Measurements from ENCODE around the gene DLK2.
"Not testable (repeated sequence)": the region's sequence is repeated elsewhere in the genome, so short reads cannot be mapped to it uniquely, and the experiment has no call there.

Gene DLK2

DNA sequence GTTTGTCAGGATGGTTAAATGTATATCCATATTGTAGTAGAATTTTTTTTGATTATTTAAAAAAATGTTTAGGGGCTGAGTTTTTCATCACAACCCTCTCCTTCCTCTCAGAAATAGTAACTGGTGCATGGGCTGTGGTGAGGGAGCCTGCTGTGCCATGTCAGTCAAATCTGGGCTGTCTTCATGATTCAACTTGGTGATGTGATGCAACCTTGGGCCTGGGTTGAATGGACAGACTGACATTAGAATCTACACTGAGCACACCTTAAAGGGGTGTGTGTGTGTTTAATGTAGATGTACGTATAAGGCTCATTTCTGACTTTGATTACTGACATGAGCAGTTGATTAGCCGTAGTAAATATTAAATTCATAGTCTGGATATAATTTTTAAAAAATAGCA, 25.7 kb upstream of the DLK2 start:
- no peak for DNase-seq

DNA sequence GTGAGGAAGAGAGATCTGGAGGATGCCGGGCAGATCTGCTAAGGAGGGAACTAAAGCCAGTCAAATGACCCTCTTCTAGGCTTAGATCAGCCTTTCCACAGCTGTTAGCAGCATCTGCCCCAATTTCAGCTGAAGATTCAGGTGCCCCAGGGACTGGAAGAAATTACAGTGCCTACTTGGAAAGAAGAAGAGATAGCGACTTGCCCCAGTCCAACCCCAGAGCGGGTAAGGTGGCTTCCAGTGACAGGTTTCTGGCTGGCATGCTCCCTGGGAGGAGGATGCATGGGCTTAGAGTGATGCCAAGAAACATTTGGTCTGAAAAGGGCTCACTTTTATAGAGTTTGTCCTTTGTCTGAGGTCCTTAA, 22.6 kb upstream of the DLK2 start:
- no peak for DNase-seq

DNA sequence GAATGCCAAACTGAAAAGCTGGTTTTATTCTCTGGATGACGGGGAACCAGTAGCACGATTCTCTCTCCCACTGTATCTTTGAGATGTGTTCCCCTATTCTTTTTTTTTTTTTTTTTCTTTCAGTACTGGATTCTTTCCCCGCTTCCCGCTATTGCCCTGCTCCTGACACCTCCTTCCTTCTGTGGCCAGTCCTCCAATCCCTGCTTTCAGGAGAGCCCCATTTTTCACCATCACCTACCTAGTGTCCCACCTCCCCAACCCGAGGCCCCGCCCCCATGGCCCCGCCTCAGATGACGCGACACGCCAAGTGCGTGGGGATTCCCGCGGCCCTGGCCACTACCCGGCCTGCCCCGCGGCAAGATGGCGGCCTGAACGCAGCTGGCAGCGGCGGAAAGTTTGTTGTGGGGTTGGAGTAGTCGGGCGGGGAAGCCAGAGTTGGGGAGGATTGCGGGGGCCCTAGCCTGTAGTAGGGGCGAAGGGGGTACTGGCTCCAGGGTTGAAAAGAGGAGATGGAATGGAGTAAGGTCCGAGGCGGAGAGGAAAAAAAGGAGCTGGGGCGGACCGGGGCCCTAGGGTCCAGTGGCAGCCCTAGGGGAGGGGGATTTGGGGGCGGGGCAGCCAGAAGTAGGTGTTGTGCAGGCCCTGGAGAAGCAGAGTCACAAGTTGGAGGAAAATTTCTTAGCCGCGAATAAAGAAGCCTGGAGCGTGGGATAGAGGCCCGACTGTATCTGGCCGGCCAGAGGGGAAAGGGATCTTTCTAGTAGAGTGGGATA, 22.1 kb upstream of the DLK2 start, which contains the start of gene TJAP1:
TSS of gene TJAP1 (plus strand) at position 336 of the 773 bp plus-strand sequence. CDS start 21,432 bp downstream, outside the sequence.
- DNase-seq: peak; percentile 81

DNA sequence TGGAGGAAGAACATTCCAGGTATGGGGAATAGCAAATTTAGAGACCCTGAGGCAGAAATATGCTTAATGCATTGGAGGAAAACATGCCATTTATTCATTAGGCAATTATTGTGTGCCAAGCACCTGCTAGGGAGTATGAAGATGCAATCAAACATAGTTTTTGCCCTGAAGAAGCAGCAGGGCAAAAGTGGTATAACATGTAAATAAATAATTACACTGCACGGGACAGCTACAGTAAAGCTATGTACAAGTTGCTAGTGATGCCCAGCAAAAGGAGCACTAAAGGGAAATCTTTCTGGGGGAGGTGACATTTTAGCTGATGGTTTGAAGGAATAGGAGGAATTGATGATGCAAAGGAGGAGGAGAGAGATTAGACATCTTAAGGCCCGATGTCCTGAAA, 21.4 kb upstream of the DLK2 start:
- no peak for DNase-seq

DNA sequence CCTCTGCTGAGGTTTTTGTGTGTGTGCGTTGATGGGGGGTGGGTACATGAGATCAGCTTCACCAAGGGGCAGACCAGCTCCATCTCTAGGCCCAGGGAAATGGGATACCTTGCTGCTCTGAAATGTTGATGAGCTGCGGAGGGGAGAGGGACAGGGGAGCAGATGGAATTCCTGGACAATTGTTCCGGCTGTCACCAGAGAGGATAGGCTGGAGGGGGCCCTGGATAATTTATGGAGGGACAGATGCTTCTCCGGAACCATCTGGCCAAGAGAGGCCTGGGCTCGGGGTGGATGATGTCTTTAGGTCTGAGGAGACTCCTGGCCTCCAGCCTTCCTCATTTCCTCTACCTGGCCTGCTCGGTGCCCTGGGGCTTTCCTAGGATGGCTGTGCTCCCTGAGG, 20.2 kb upstream of the DLK2 start:
- no peak for DNase-seq

DNA sequence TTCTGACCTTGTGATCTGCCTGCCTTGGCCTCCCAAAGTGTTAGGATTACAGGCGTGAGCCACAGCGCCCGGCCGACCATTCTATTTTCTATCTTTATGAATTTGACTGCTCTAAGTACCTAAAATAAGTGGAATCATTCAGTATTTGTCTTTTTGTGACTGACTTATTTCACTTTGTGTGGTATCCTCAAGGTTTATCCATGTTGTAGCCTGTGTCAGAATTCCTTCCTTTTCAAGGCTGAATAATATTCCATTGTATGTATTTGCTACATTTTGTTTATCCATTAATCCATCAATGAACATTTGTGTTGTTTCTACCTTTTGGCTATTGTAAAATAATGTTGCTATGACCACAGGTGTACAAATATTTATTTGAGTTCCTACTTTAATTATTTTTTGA, 17.2 kb upstream of the DLK2 start:
- DNase-seq: no peak

DNA sequence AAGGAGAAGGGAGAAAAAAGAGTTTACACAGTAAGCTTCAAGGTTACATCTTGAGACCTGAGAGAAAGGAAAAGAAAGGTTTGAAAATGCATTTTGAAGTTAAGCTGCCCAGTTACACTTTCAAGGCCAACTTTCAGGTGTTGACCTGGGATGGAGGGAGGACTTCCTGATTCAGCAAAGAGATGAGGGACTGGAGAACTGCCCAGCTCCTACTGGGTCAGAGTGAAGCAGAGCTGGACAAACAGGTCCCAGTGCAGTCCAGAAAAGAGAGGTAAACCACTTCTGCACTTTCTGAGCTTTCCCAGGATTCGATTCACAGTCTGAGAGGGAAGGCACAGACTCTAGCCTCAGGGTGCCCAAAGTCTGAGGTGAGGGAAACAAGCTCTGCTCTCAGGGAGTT, 16.1 kb upstream of the DLK2 start:
- no peak for DNase-seq

DNA sequence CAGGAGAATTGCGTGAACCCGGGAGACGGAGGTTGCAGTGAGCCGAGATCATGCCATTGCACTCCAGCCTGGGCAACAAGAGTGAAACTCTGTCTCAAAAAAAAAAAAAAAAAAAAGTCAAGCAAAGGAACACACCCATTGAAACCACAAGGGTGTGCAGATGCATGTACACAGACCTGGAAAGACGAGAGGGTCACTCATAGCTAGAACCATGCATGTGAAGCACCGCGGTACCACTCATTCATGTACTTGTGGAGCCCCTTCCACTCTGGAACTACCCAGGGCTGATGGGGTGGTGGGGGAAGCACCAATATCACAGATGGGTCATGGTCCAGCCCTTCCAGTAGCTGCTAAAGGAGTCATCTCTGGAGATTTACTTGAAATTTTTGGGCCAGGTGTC, 14.6 kb upstream of the DLK2 start:
- DNase-seq: no peak

DNA sequence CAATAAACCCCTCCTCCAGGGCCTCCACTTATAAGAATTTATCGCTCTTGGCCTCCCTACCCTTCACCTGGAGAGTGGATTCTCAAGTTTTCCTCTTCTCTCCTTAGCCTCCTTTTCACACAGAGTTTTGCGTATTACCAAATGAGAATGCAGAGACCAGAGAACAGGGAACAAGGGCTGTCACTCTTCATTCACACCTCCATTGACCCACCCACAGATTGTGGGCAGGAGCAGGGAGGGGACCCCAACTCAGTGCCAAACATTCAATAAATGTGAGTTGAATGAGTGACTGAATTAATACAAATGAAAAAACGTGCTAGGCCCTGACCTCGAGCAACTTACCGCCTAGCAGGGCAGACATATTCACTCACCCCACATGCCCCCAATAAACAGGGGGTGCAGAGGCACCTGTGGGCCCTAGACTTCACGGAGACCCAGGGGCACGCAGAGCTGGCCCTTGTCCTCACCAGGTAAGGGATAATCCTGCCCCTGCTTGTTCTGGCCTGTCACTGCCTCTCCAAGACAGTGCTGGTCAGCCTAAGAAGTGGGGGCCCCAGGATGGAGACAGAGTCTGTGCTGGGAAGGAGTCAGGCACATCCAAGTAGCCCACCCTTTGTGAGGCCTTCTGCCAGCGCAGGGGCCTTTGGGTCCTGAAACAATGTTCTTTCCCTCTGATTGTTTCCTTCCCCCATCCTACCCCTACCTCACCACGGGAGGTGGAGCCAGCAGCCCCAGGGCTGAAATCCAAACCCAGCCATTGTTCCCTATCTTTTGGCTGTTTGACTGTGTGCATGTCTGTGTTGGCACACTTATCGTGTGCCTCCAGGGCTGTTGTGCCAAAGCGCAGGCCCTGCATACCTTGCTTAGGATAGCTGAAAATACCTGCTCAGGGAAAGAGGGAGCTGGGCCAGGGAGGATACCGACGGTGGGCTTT, 13.7 kb upstream of the DLK2 start:
- DNase-seq: no peak

DNA sequence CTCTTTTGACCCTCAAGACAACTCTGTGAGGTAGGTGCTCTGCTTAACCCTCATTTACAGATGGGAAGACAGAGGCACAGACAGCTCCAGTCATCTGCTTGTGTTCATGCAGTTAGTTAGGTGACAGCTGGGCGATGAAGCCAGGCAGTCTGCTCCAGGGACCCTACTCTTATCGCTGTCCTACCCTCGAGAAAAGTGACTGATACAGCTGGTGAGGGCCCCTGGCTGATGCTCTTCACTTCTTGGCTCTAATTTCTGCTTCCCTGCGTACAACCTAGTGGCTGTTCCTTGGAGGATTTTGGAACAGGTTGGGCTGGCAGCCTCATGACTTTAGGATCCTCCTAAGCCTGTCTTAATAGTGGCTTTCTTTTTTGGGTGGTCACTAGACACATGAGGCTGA, 12.9 kb upstream of the DLK2 start:
- DNase-seq: no peak

DNA sequence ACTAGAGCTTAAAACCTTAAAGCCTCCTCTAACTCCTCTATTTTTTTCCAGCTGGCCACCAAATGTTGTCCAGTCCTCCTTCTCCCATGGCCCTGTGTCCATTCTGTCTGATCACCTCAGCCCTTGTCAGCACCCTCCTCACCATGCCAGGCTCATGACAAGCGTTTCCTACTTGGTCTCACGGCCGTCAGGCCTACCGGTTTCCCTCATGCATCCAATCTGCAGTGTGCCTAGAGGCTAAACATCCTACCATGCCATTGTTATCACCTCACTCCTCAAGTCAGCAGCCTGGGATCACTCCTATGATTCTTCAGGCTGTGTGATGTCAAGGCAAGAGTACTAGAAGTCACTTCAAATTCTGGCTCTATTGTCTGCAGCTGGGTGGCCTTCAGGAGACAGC, 12.4 kb upstream of the DLK2 start:
- DNase-seq: no peak

DNA sequence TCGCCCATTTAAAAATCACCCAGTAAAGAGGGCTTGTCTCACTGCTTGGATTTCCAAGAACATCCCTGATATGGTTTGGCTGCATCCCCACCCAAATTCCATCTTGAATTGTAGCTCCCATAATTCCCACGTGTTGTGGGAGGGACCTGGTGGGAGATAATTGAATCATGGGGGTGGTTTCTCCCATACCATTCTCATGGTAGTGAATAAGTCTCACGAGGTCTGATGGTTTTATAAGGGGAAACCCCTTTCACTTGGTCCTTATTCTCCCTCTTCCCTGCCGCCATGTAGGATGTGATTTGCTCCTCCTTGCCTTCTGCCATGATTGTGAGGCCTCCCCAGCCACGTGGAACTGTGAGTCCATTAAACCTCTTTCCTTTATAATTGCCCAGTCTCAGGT, 11.9 kb upstream of the DLK2 start:
- DNase-seq: not testable (repeated sequence)

DNA sequence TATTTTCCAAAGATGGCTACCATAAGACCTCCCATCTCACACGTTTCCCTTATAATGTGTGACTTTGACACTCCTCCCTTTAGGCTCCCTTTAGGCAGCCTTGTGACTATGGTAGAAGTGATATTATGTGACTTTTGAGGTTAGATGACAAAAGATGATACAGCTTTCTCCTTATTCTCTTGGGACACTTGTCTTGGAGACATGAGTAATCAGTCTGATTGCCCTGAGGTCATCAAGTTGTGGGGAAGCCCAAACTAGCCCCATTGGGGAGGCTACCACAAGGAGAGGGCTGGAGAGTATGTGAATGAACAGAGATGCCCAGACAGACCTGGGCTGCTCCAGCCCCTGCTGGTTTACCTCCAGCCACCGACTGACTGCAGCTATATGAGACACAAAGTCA, 10.6 kb upstream of the DLK2 start:
- no peak for DNase-seq

DNA sequence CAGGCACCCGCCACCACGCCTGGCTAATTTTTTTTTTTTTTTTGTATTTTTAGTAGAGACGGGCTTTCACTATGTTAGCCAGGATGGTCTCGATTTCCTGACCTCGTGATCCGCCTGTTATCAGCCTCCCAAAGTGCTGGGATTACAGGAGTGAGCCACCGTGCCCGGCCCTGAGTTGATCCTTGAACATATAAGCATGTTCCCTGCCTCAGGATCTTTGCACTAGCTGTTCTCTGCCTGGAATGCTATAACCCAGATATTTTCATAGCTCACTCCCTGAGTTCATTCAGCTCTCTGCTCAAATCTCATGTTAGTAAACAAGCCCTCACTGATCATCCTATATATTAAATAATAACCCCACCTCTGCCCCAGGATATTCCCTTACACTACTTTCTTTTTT, 9.0 kb upstream of the DLK2 start:
- DNase-seq: no peak

DNA sequence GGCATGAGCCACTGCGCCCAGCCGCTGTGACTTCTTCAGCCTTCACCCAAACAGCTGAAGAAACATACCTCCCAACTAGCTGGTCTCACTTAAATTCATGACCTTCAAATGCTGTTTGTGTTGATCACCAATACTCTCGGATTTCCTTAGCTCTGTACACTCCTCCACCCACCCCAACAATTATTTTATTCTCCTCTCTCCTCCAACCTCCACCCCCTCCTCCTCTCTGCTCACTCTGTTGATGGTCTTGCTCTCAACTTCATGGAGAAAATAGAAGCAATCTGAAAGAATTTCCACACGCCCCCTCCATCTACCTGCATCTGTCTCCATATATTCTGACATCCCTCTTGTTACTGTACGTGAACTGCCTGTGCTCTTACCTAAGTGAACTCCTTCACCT, 6.6 kb upstream of the DLK2 start:
- no peak for DNase-seq

DNA sequence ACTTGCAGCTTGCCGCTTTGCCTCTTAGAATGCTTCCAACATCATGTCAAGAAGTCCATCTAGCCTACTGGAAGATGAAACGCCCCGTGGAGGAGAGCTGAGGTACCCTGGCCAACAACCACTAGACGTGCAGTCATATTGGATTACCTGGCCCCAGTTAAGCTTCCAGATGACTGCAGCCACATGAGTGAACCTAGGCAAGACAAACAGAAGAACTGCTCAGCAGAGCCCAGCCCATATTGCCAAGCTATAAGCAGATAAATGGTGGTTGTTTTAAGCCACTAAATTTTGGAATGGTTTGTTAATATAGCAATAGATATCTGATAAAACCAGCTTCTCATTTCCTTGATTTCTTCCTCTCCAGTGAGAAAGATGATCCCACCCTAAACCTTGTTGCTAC, 4.7 kb upstream of the DLK2 start:
- no peak for DNase-seq

DNA sequence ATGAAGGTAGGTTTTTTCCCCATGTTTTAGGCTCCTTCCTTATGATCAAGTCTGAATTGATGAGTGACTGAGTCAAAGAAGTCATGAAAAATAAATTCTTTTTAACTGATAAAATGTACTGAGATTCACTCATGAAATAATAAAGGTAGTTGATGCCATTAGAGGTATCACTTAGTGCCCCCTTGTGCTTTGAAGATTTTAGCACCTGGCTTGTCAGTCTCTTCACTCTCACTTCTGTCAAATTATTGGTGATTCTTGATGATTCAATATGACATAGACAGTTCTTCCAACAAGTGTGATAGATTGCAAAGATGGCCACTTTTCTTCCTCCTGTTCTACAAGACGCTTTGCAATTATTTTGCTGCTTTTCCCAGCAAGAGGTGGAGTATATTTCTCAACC, 4.2 kb upstream of the DLK2 start:
- DNase-seq: no peak

DNA sequence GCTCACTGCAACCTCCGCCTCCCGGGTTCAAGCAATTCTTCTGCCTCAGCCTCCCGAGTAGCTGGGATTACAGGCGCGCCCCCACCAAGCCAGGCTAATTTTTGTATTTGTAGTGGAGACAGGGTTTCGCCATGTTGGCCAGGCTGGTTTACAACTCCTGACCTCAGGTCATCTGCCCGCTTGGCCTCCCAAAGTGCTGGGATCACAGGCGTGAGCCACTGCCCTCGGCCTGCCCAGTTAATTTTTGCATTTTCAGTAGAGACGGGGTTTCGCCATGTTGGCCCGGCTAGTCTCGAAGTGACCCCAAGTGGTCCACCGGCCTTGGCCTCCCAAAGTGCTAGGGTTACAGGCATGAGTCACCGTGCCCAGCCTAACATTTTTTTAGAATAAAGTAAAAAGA, 2.8 kb upstream of the DLK2 start:
- not testable (repeated sequence) for DNase-seq

DNA sequence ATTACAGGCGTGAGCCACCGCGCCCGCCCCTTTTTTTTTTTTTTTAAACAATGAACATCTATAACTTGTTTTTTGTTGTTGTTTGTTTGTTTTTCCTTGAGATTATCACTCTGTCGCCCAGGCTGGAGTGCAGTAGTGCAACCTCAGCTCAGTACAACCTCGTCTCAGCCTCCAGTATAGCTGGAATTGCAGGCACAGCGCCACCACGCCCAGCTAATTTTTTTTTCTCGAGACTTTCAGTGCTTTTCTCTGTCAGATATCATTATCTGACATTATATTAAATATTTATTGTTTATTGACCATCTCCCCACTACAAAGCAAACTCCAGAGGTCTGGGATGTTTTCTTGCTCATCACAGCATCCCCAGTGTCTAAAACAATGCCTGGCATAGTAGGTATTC, 2.3 kb upstream of the DLK2 start:
- no peak for DNase-seq

DNA sequence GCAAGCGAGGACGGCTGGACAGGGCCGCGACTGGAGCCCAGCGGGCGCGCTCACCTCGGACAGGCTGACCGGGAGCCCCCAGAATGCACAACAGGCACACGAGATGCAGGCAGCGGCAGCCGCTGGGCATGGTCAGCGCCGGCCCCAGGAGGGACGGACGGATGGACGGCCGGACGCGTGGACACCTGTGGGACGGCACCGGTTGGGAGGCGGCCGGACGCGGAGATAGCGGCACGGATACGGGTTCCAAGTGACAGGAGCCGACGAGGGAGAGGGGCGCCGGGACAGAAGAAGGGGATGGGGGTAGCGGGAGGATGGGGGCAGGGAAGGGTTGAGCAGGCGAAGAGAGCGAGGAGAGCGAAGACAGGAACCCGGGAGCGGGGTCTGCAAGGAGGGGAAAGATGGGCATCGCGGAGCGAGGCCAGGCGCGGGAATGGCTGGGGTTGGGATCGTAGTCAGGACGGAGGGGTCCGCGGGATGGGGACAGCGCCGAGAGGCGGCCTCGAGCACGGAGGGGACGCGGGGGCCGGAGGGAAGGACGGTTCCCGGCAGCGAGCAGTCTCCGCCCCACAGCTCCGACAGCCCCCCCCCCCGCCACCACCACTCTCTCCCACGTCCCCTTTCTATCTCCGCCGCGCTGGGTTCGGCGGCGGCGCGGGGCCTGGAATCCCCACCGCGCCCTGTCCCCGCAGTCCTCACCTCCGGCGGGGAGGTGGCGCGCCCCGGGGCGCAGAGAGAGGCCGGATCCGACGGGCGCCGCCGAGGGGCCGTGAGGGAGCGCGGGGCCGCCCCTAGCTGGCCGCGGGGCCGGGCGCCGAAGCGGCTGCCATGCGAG, 435 bp downstream of the DLK2 start:
- peak; percentile 62 for DNase-seq

DNA sequence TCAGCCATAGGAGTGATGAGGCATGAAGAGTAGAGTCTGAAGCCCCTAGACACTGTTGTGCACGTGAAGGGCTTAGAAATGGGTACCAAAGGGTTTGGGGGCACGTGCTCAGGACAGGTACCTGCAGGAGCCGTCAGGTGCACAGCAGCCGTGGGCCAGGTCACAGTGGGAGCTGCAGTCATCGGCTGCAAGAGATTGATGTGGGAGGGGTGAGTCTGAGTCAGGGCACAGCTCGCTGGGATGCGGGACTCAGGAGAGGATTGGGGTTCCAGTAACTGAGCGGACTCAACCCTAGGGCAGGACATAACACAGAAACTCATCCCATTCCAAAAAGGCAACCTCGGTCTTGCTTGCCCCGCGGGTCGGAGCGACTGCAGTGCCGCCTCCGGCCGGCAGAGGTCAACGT, 1.1 kb downstream of the DLK2 start:
- no peak for DNase-seq

DNA sequence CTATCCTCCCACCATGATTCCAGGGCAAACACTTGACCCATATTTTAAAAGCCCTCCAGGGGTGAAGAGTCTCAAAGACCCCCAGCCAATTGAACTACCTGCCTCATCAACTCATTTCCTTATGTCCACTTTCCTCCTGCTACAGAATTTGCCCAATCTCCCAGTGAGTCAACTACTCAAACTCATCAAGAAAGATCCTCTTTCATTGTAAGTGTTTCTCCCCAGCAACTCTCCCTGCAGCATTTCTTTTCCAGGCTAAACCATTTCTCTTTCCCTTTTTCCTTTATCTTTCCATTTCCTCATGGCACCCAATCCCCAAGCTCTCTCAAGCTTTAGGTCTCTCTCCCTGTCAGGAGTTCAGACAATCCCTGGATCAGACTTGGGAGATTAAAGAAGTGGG, 1.5 kb downstream of the DLK2 start:
- no peak for DNase-seq

DNA sequence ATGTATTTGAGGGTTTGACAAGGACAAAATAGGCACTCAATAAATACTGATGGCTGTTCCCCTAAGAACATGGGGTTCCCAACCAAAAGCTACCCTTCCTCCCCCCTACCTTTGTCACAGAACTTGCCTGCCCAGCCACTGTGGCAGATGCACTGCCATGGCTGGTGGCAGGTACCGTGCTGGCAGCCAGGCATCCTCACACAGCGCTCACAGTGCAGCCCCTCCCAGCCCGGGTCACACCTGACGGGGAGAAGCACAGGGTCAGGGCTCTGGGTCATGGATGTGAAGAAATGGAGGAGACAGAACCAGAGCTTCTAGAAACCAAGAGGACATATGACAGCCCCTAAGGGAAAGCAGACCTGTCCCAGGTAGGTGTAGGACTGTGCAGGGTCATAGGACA, 2.5 kb downstream of the DLK2 start:
- DNase-seq: no peak
